GM18870 (cell line): ENCODE data around the gene CHRNB1.

Source experiments
- ATAC-seq: cut with Tn5 transposase; IDR thresholded peaks from one replicate; pipeline ENCODE4 v1.9.1; 2021; ENCODE audit warnings: moderate library complexity; ENCODE audit not compliant: unreplicated experiment

The CHRNB1 gene

DNA sequence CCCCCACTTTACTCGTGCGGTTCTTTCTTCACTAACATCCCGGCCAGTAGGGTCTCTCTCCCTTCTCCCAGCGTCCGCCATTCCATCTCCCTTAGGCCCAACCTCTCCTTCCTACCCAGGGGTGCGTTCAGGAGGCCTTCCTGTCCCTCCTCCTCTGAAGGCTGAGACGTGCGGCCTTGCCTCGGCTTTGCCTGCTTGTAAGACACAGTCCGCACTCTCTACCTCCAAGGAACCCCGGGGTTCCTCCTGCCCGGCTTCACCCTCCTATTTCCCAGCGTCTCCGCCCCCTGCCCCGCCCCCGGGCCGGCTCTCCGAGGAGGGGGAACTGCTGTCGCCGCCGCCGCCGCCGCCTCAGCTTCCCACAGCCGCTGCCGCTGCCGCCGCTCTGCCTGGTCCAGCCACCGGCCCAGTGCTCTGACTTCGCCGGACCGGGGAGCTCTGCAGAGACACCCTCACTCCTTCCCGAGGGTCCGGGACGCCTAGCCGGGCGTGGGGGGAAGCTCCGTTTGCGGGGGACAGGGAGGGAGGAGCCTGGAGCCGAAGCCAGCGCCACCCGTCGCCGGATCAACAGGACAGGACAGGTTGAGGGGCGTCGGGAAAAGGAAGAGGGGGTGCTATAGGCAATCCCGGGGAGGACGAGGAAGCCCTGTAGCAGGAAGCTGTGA is 6.8 kb upstream of the CHRNB1 start:
- ATAC-seq, result no peak

GRCh38 chr17:7438656-7439460 is 6.0 kb upstream of the CHRNB1 start:
- ATAC-seq, result no peak

- no peak for ATAC-seq
Measured at GRCh38 chr17:7439462-7440112, 5.3 kb upstream of the CHRNB1 start, which contains the start of gene FGF11. FGF11 (plus strand) TSS chr17:7439512; CDS start chr17:7439621, 109 bp downstream.

GRCh38 chr17:7440113-7440833 is 4.6 kb upstream of the CHRNB1 start:
- no peak for ATAC-seq

GRCh38 chr17:7440834-7441195 is 4.0 kb upstream of the CHRNB1 start:
- ATAC-seq, result no peak

DNA sequence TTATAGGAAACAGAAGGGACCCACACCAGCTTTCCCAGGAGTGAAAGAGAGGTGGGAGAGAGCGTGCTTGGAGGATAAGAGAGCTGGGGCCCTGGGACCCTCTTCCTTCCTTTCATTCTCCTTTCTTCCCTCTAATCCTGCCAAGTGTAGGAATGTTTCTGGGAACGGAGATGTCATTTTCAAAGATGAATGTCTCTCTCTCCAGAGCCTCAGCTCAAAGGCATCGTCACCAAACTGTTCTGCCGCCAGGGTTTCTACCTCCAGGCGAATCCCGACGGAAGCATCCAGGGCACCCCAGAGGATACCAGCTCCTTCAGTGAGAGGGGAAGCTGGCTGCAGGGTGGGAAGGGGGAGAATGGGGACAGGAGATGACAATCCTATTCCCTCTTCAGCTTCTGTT is 3.6 kb upstream of the CHRNB1 start:
- ATAC-seq, result no peak

- ATAC-seq, result no peak
Measured at GRCh38 chr17:7442142-7442541, 2.7 kb upstream of the CHRNB1 start.

GRCh38 chr17:7443499-7444485 is 1.1 kb upstream of the CHRNB1 start:
- ATAC-seq, result no peak

DNA sequence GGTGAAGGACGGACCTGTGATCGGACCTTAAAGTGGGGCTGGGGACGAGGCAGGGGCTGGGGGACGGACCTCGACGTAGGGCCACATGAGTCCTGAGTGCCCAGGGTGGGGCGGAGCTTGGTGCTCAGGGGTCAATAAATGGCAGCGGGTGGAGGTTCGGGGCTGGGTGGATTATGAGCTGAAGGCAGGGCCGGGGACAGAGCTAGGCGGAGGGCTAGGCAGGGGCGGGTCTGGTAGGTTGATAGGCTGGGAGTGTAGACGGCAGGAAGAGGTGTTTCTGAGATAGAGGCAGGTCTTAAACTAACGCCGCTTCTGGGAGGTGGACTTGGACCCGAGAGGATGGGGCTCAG is 733 bp downstream of the CHRNB1 start:
- ATAC-seq, result no peak

GRCh38 chr17:7448461-7448860 is 3.6 kb downstream of the CHRNB1 start:
- no peak for ATAC-seq

DNA sequence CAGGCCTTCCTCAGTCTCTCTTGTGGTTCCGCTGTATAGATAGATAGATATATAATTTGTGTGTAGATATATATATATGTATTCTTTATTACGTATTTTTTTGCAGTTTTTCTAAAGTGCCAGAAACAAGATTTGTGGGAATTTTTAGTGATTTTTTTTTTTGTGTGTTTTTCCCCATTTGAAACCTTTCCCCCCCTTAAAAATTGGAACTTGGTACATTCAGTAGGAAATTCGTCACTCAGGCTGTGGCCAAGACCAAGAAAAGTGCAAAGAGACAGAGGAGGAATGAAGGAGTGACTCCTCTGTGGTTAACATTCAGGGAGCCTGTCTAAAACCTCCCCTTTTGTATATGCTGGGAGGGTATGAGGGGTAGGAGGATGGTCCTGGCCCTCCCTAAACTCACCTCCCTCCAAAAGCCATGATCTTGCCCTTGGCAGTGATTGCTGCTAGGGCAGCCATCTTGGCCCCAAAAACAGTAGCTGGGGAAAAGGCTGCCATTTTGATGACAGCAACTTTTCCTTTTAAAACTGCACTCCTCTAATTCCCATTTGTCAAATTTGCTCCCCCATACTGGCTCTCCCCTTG is 15.2 kb downstream of the CHRNB1 start:
- no peak for ATAC-seq

- ATAC-seq, result no peak
Measured at GRCh38 chr17:7460850-7461660, 16.2 kb downstream of the CHRNB1 start.

DNA sequence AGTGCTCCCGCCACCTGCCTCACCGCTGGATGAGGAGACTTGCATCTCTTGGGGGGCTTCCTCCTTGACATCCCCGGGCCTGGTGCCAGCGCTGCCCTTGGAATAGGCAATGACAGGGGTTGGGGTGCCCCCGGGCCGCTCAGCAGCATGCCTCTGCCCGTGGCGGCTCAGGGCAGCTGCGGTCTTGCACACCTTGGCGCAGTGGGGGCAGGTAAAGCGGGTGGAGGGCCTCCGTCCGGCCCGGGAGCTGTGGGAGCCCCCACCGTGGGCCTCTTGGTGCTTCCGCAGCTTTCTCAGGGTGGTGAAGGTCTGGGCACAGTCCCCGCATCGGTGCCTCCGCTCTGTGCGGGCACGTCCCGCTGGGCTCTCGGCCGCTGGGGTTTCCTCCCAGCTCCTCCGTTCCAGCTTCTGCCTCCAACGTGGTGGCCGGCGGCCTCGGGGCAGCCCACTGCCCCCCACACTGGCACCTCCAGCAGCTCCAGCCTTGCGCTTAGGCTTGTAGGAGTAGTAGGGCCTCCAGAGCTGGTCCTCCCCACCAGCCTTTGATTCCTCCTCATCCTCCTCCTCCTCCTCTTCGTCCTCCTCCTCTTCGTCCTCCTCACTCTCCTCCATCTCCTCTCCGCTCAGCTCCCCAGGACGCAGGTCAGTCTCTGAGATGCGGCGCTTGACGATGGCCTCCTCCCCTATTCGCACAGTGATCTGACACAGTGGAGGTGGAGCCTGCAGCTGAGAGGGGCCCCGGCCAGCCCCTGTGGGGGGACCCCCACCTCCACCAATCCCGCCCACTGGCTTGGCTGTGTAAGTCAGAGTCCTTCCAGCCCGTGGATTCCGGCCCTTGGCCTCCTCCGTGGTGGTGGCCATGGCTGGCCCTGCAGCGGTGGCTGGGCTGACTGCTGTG is 17.9 kb downstream of the CHRNB1 start:
- ATAC-seq, result no peak

- ATAC-seq, result no peak
Measured at GRCh38 chr17:7463372-7463846, 18.5 kb downstream of the CHRNB1 start.

- ATAC-seq, result no peak
Measured at GRCh38 chr17:7464081-7464480, 19.2 kb downstream of the CHRNB1 start.

DNA sequence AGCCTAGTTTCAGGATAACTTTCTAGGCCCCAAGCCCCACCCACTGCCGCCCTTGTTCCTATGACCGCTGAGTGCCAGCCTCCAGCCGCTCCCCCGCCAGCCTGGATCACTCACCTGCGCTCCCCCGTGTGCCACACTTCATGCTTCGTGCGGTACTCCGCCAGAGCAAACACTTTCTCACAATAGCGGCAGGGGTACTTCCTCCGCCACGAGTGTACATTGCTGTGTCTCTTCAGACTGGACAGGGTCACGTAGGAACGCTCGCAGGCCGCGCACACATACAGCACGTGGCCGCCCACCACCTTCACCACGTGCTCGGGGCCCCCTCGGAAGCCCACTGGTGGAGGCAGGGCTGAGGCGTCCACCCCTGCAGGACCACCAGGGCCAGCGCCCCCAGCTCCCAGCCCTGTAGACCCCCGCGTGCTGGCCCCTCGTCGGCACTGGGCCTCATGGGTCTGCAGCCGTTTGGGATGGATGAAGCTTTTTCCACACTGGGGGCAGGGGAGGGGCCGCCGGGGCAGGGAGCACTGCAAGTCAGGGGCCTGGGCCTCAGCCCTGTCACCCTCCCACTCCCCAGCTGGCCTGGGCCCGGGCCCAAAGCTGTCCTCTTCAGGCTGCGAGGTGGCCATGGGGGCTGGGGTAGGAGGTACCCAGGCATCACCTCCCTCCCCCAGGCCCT is 20.9 kb downstream of the CHRNB1 start:
- ATAC-seq, result no peak

DNA sequence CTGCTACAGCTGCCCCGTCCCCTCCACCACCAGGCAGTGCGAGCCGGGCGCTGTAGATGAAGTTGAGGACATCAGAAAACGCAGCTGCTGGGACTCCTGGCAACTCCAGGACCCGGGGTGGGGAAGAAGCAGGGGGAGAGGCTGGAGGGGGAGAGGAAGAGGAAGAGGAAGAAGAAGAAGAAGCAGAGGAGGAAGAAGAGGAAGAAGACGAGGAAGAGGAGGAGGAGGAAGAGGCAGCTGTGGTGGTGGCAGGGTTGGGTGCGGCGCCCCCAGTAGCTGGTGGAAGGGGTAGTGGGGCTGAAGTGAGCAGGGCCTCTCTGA is 21.4 kb downstream of the CHRNB1 start:
- no peak for ATAC-seq
